ENCODE data around the gene LURAP1L. TPM values are rescaled to one million over a fixed set of nuclear protein-coding genes. Genes with fewer than 3 reads are reported as not detected.

LURAP1L gene
- total RNA-seq, 3 donors from 2014 or later (not counting 1 experiment from before 2014, with no cell fraction given) = not detected

DNA sequence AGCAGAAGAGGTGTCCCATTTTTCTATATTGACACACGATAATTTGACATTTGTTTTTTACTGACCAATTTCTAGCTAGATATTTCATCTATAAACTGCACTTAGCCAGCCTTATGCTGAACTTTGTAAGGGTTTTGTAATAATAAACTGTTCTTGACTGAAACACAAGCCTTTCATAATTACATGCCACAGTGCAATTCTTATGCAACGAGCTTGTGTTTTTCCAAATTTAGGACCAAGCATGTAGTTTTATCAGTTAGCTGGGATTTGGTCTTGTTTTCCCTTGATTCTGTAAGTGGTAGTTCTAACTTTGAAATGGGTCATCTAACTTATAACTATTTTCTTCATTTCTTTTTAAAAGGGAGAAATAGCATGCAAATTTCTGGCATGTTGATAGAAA is 1.3 kb upstream of the LURAP1L start:
- Mint-ChIP-seq H3K9me3 (no peaks in the 10 kb centered on the region), H3K4me1 (peaks cover 5% of the 10 kb centered on the region in 2 donors), H3K27ac (no peak overlapping the region), H3K4me3 (no peak overlapping the region), H3K36me3 (no peaks in the 10 kb centered on the region), H3K27me3 (ENCODE audit: low read depth in 2 of 2) (peaks cover 10 to 13% of the 10 kb centered on the region in 2 donors)
- Histone ChIP-seq H3K27me3 (ENCODE audit: control insufficient read depth, insufficient read depth, low read length) (peaks cover 2% of the 10 kb centered on the region), H3K27ac (ENCODE audit: low read length) (no peak overlapping the region), H3K4me3 (ENCODE audit: low read length) (no peak overlapping the region), H3K4me1 (ENCODE audit: control insufficient read depth, insufficient read depth, low read length) (peaks cover 5% of the 10 kb centered on the region), H3K36me3 (ENCODE audit: control insufficient read depth, insufficient read depth, low read length) (no peaks in the 10 kb centered on the region), H3K9me3 (ENCODE audit: control insufficient read depth, insufficient read depth, low read length) (peaks cover 3% of the 10 kb centered on the region)
- intact Hi-C loops (cut with micrococcal nuclease) = no loop called here
- DNase-seq (no peak), ATAC-seq (no peak)
- no CpG with 5 or more reads among the region's 2 CpGs for WGBS (ENCODE audit: insufficient coverage)
- TF ChIP-seq, protein P1, sequence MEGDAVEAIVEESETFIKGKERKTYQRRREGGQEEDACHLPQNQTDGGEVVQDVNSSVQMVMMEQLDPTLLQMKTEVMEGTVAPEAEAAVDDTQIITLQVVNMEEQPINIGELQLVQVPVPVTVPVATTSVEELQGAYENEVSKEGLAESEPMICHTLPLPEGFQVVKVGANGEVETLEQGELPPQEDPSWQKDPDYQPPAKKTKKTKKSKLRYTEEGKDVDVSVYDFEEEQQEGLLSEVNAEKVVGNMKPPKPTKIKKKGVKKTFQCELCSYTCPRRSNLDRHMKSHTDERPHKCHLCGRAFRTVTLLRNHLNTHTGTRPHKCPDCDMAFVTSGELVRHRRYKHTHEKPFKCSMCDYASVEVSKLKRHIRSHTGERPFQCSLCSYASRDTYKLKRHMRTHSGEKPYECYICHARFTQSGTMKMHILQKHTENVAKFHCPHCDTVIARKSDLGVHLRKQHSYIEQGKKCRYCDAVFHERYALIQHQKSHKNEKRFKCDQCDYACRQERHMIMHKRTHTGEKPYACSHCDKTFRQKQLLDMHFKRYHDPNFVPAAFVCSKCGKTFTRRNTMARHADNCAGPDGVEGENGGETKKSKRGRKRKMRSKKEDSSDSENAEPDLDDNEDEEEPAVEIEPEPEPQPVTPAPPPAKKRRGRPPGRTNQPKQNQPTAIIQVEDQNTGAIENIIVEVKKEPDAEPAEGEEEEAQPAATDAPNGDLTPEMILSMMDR (IDR thresholded peaks at IDR 0.05) = no peak

DNA sequence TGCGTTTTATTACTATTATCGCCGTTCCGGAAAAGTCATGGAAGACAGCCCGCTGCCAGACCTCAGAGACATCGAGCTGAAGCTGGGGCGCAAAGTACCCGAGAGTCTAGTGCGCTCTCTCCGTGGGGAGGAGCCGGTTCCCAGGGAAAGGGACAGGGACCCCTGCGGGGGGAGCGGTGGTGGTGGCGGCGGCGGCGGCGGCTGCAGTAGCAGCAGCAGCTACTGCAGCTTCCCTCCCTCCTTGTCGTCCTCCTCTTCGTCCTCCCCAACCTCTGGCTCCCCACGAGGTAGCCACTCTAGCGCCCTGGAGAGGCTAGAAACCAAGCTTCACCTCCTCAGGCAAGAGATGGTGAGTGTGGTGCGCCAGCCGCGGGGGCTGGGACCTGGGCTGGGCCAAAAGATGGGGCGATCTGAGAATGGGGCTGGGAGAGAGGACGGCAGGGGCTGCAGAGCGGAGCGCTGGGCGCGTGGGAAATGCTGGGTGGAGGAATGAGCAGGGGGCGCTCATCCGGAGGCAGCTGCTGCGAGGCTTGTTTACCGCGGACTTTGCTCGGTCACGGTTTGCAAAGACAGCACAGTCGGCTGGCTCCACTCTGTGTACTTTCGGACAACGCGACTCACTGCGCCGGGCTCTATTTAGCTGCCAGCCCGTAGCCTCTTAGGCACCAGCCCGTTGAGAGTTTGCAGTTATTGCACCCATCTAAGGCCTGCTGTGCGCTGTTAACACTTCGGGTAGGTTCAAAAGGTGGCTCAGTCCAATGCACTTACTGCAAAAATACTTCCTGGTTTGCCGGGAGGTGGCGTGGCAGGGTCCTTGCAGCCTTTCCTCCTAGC is 1.1 kb downstream of the LURAP1L start:
- intact Hi-C loops (cut with micrococcal nuclease) = no loop called here
- Mint-ChIP-seq H3K27ac (no peak overlapping the region), H3K4me3 (peak overlapping the region; percentile 45), H3K4me1 (peaks cover 5% of the 10 kb centered on the region in 2 donors), H3K9me3 (no peaks in the 10 kb centered on the region), H3K27me3 (ENCODE audit: low read depth in 2 of 2) (peaks cover 10 to 13% of the 10 kb centered on the region in 2 donors), H3K36me3 (no peaks in the 10 kb centered on the region)
- Histone ChIP-seq H3K27me3 (ENCODE audit: control insufficient read depth, insufficient read depth, low read length) (peaks cover 2% of the 10 kb centered on the region), H3K9me3 (ENCODE audit: control insufficient read depth, insufficient read depth, low read length) (peaks cover 3% of the 10 kb centered on the region), H3K27ac (ENCODE audit: low read length) (no peak overlapping the region), H3K36me3 (ENCODE audit: control insufficient read depth, insufficient read depth, low read length) (no peaks in the 10 kb centered on the region), H3K4me3 (ENCODE audit: low read length) (no peak overlapping the region), H3K4me1 (ENCODE audit: control insufficient read depth, insufficient read depth, low read length) (peaks cover 5% of the 10 kb centered on the region)
- ATAC-seq = peak in 1 of 3 donors; percentile 53
- TF ChIP-seq, protein P1 (IDR thresholded peaks at IDR 0.05) = no peak
- DNase-seq = no peak
- 2% methylated on average over 50 of the region's 50 CpGs for WGBS (ENCODE audit: insufficient coverage)

DNA sequence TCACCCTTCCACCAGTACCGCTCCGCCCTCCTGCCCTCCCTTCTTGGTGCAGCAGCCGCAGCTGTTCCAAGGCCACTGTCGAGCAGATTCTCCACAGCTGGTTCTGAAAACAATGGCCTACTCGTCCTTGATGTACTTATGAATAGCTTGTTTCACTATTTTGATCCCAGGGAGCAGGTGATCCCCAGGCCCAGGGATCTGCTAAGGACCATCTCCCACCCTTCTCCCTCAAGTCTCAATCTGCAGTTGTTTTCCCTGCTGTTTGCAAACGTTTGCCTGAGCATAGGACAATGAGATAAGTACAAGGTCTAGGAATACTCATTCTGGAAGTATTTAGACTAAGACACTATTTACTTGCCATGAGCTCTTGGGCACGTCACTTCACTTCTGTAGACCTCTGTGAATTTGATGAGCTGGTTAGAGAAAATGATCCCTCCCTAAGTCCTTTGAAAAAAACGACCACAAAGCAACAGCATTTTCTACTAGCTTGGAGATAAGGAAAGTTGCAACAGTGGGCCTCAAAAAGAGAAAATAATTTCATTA is 1.8 kb downstream of the LURAP1L start:
- Histone ChIP-seq H3K27ac (ENCODE audit: low read length) (no peak overlapping the region), H3K9me3 (ENCODE audit: control insufficient read depth, insufficient read depth, low read length) (peaks cover 3% of the 10 kb centered on the region), H3K4me1 (ENCODE audit: control insufficient read depth, insufficient read depth, low read length) (peaks cover 5% of the 10 kb centered on the region), H3K4me3 (ENCODE audit: low read length) (no peak overlapping the region), H3K36me3 (ENCODE audit: control insufficient read depth, insufficient read depth, low read length) (no peaks in the 10 kb centered on the region), H3K27me3 (ENCODE audit: control insufficient read depth, insufficient read depth, low read length) (peaks cover 2% of the 10 kb centered on the region)
- ATAC-seq = no peak
- H3K27me3 Mint-ChIP-seq (ENCODE audit: low read depth in 2 of 2) = peaks cover 10 to 13% of the 10 kb centered on the region in 2 donors
- H3K9me3 Mint-ChIP-seq = peaks cover 4 to 5% of the 10 kb centered on the region in 2 donors
- no peak overlapping the region for H3K4me3 Mint-ChIP-seq
- H3K4me1 Mint-ChIP-seq = peaks cover 5% of the 10 kb centered on the region in 2 donors
- WGBS (ENCODE audit: insufficient coverage) = 4% methylated on average over 5 of the region's 8 CpGs
- TF ChIP-seq, protein P1 (IDR thresholded peaks at IDR 0.05) = no peak
- DNase-seq = no peak
- intact Hi-C loops (cut with micrococcal nuclease) = no loop called here
- H3K27ac Mint-ChIP-seq = no peak overlapping the region
- no peaks in the 10 kb centered on the region for H3K36me3 Mint-ChIP-seq
